Lower lobe of right lung (tissue), 2 donors: ENCODE results near the gene PPIF. TPM values are rescaled to one million over a fixed set of nuclear protein-coding genes. Genes with fewer than 3 reads are reported as not detected.

Source experiments
- ATAC-seq, 2 donors: fragments of 200-7000 bp; cut with Tn5 transposase; one replicate each; pipeline ENCODE4 v1.9.1; 2020 to 2022; ENCODE audit warnings: mild to moderate bottlenecking in 2 of 2, moderate library complexity in 2 of 2
- DNase-seq: peaks from one replicate; pipeline ENCODE4 v3.0.0-alpha.2; 2020
- H3K27ac ChIP-seq: fragments of 200-600 bp; one replicate; pipeline ENCODE4 v1.8.0; 2022
- H3K27me3 ChIP-seq: fragments of 200-600 bp; one replicate; pipeline ENCODE4 v1.8.0; 2022; ENCODE audit warnings: low read depth
- H3K36me3 ChIP-seq: fragments of 200-600 bp; one replicate; pipeline ENCODE4 v1.8.0; 2022; ENCODE audit warnings: mild to moderate bottlenecking
- H3K4me1 ChIP-seq: fragments of 200-600 bp; one replicate; pipeline ENCODE4 v1.8.0; 2022
- H3K4me3 ChIP-seq: fragments of 200-600 bp; one replicate; pipeline ENCODE4 v1.8.0; 2022; ENCODE audit warnings: mild to moderate bottlenecking
- H3K9me3 ChIP-seq: fragments of 200-600 bp; one replicate; pipeline ENCODE4 v1.8.0; 2022
- CTCF ChIP-seq: fragments of 200-600 bp; IDR thresholded peaks from one replicate; pipeline ENCODE4 v1.8.0; 2022; ENCODE audit warnings: antibody characterized with exemption, mild to moderate bottlenecking
- intact Hi-C: fragments of 100-400 bp; cut with DNase I; formaldehyde crosslinking; loops from one replicate; pipeline ENCODE4 v1.11.0; 2022
- total RNA-seq: library from RNA; stranded (reverse); fragmentation: NEBNext Ultra II Directional; extraction: Animal tissue kit (Norgen Biotek cat#: 25700); gene quantifications from one replicate; pipeline ENCODE4 v1.2.1, GENCODE V29; 2021
- donor health status: DM: no; HTN: yes; CAD: no; lungs with severe emphysema.

The PPIF gene
- total RNA-seq, 1 donor from 2014 or later, result 28.5 TPM

- intact Hi-C loops, result no loop called here
- Histone ChIP-seq H3K27me3 (no peaks in the 10 kb centered on the region), H3K27ac (no peak overlapping the region), H3K36me3 (peaks cover 17% of the 10 kb centered on the region), H3K4me1 (peaks cover 29% of the 10 kb centered on the region), H3K9me3 (no peaks in the 10 kb centered on the region), H3K4me3 (no peak overlapping the region)
- peak; percentile 53 for DNase-seq
- TF ChIP-seq CTCF, result no peak
- ATAC-seq, result peak; percentile 29 to 34
Observed at GRCh38 chr10:79381804-79382221, 34.5 kb downstream of the PPIF start.

GRCh38 chr10:79382491-79382941 is 35.2 kb downstream of the PPIF start:
- Histone ChIP-seq H3K36me3 (peaks cover 23% of the 10 kb centered on the region), H3K27ac (no peak overlapping the region), H3K9me3 (no peaks in the 10 kb centered on the region), H3K4me3 (no peak overlapping the region), H3K4me1 (peaks cover 29% of the 10 kb centered on the region), H3K27me3 (no peaks in the 10 kb centered on the region)
- ATAC-seq, result no peak
- DNase-seq, result peak; percentile 42
- TF ChIP-seq CTCF, result no peak
- intact Hi-C loops, result no loop called here

GRCh38 chr10:79383974-79384606 is 36.8 kb downstream of the PPIF start:
- intact Hi-C loops, result no loop called here
- no peaks in the 10 kb centered on the region for H3K27me3 ChIP-seq
- H3K4me1 ChIP-seq, result peaks cover 29% of the 10 kb centered on the region
- H3K36me3 ChIP-seq, result peaks cover 30% of the 10 kb centered on the region
- H3K4me3 ChIP-seq, result no peak overlapping the region
- ATAC-seq (no peak), DNase-seq (peak; percentile 45)
- no peak for TF ChIP-seq CTCF
- no peak overlapping the region for H3K27ac ChIP-seq
- no peaks in the 10 kb centered on the region for H3K9me3 ChIP-seq

DNA sequence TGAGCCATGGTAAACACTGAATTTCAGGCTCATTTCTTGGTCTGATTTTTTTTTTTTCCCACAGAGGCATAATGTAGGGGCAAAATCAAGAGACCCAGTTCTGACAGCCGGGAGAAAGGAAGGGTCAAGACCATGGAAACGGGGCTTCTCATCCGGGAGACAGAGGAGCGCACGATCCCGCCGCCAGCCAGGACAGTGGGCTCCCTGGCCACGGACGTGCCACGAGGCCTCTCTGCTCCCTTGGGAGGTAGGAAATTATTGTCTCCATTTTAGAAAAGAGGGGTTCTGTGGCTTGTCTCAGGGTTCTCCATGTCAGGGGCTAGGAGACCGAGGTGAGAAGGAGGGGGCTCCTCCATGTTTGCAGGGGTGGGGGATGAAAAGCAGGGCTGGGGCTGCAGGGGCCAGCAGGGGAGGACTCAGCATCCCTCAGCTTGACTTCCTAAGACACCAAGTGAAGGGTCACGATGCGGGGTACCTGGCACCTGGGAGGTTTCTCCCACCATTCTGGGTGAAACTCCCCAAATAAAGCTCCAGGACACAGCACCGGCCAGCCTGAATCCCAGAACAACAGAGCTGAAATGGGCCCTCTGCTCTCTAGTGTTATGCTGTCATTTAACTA is 37.6 kb downstream of the PPIF start:
- H3K4me1 ChIP-seq, result peaks cover 24% of the 10 kb centered on the region
- H3K27me3 ChIP-seq, result no peaks in the 10 kb centered on the region
- intact Hi-C loops, result no loop called here
- H3K36me3 ChIP-seq, result peaks cover 30% of the 10 kb centered on the region
- H3K27ac ChIP-seq, result no peak overlapping the region
- TF ChIP-seq CTCF, result no peak
- ATAC-seq (no peak), DNase-seq (no peak)
- no peaks in the 10 kb centered on the region for H3K9me3 ChIP-seq
- no peak overlapping the region for H3K4me3 ChIP-seq

GRCh38 chr10:79385392-79385795 is 38.1 kb downstream of the PPIF start:
- Histone ChIP-seq H3K9me3 (no peaks in the 10 kb centered on the region), H3K27me3 (no peaks in the 10 kb centered on the region), H3K4me3 (no peak overlapping the region), H3K4me1 (peaks cover 19% of the 10 kb centered on the region), H3K27ac (no peak overlapping the region), H3K36me3 (peaks cover 30% of the 10 kb centered on the region)
- intact Hi-C loops, result no loop called here
- ATAC-seq (no peak), DNase-seq (no peak)
- no peak for TF ChIP-seq CTCF
